ENCODE measurements around the gene SNAI1.

DNA sequence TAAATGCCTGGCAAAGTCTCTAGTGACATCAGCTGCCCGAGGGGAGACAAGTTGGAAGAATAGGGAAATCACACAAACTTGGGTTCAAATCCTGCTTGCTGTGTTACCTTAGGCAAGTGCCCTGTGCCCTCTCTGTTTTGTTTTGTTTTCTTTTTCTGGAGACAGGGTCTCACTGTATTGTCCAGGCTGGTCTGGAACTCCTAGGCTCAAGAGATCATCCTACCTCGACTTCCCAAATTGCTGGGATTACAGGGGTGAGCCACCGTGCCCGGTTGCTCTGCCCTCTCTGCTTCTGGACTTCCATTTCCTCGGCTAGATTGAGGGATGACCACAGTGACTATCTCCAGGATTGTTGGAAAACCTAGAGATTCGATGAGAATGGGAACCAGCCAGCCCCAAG, 55.4 kb downstream of the SNAI1 start:
- no peak for TF ChIP-seq CTCF (optimal IDR thresholded peaks at IDR 0.05 in 1 of 3, IDR thresholded peaks at IDR 0.05 in 1 of 3, conservative IDR thresholded peaks at IDR 0.05 in 1 of 3; ENCODE audit: extremely low read depth in 1 of 3, insufficient read depth in 2 of 3, low read length in 3 of 3)
- TF ChIP-seq EZH2 (IDR thresholded peaks at IDR 0.05; ENCODE audit: low read length), result no peak

All from keratinocyte (primary cell).